Fibroblast of lung (primary cell): Measurements from ENCODE around the gene HS3ST2. TPM values are rescaled to one million over a fixed set of nuclear protein-coding genes. Genes with fewer than 3 reads are reported as not detected.

ENCODE experiments used
- DNase-seq, 2 donors: peaks; one replicate each; pipeline versions ENCODE4 v3.0.0 to v3.0.0-alpha.2; 2010; ENCODE audit warnings: low read depth in 2 of 2
- H2AFZ ChIP-seq: 2 replicates; pipeline ENCODE4 v1.5.1; 2012; ENCODE audit warnings: low read length, control low read depth, inconsistent platforms
- H3K27ac ChIP-seq: 2 replicates; pipeline ENCODE4 v1.5.1; 2011; ENCODE audit warnings: low read length, control low read depth; ENCODE audit not compliant: insufficient read depth
- H3K27me3 ChIP-seq: 2 replicates; pipeline ENCODE4 v1.5.1; 2011; ENCODE audit warnings: mild to moderate bottlenecking, low read length; ENCODE audit not compliant: control insufficient read depth, insufficient read depth
- H3K36me3 ChIP-seq: 2 replicates; pipeline ENCODE4 v1.5.1; 2011; ENCODE audit warnings: low read length; ENCODE audit not compliant: control insufficient read depth, insufficient read depth
- H3K4me1 ChIP-seq: 2 replicates; pipeline ENCODE4 v1.5.1; 2011; ENCODE audit warnings: low read length; ENCODE audit not compliant: control insufficient read depth, insufficient read depth; ENCODE audit errors: extremely low read depth
- H3K4me2 ChIP-seq: 2 replicates; pipeline ENCODE4 v1.5.1; 2011; ENCODE audit warnings: low read length, control low read depth; ENCODE audit not compliant: insufficient read depth; ENCODE audit errors: extremely low read depth
- H3K4me3 ChIP-seq, 4 experiments: fragments of 200-600 bp in 1 of 4; sonication (generic) in 1 of 4; replicated peaks in 1 of 4; 2 replicates each; pipeline ENCODE4 v1.5.1; 2011 to 2016; ENCODE audit warnings: low read length in 4 of 4, low read depth in 3 of 4, mild to moderate bottlenecking in 3 of 4, control low read depth in 2 of 4, inconsistent platforms in 1 of 4, mixed read lengths in 1 of 4; ENCODE audit not compliant: insufficient read depth in 1 of 4; ENCODE audit errors: control extremely low read depth in 1 of 4
- H3K79me2 ChIP-seq: 2 replicates; pipeline ENCODE4 v1.5.1; 2012; ENCODE audit warnings: mild to moderate bottlenecking, low read length, inconsistent platforms; ENCODE audit not compliant: control insufficient read depth, insufficient read depth
- H3K9ac ChIP-seq: 2 replicates; pipeline ENCODE4 v1.5.1; 2011; ENCODE audit warnings: mild to moderate bottlenecking, low read length, control low read depth; ENCODE audit not compliant: insufficient read depth
- H3K9me3 ChIP-seq: 2 replicates; pipeline ENCODE4 v1.5.1; 2012; ENCODE audit warnings: low read depth, low read length; ENCODE audit not compliant: control insufficient read depth, insufficient read depth
- H4K20me1 ChIP-seq: 2 replicates; pipeline ENCODE4 v1.5.1; 2011; ENCODE audit warnings: low read length; ENCODE audit not compliant: control insufficient read depth, insufficient read depth; ENCODE audit errors: extremely low read depth
- EZH2 ChIP-seq: IDR thresholded peaks from 2 replicates; pipeline ENCODE4 v1.5.1; 2012; ENCODE audit warnings: low read length, control low read depth, mild to moderate bottlenecking; ENCODE audit errors: missing control alignments
- polyA plus RNA-seq, 2 donors: library from polyadenylated mRNA; depleted of rRNA in 1 of 2; stranded (reverse) in 1 of 2; unstranded in 1 of 2; fragments of >200 nt; gene quantifications; 2 replicates each; pipeline ENCODE4 v1.2.1, GENCODE V29; 2011 to 2012; ENCODE audit warnings: missing spikeins in 1 of 2
- total RNA-seq: library from RNA; depleted of rRNA; stranded (reverse); fragments of >200 nt; gene quantifications from 2 replicates; pipeline ENCODE4 v1.2.1, GENCODE V29; 2014
- TF ChIP-seq, protein P1 (sequence below), 2 donors: IDR thresholded peaks in 1 of 2; conservative IDR thresholded peaks in 1 of 2; 1 replicate in 1 of 2; 2 replicates in 1 of 2; pipeline ENCODE4 v1.5.1; 2011 to 2012; ENCODE audit warnings: low read length in 2 of 2, control low read depth in 1 of 2, inconsistent platforms in 1 of 2, low read depth in 1 of 2, mild to moderate bottlenecking in 1 of 2

Gene HS3ST2
- total and polyA plus RNA-seq, 2 donors (not counting 1 experiment from before 2014, with no cell fraction given) = not detected

DNA sequence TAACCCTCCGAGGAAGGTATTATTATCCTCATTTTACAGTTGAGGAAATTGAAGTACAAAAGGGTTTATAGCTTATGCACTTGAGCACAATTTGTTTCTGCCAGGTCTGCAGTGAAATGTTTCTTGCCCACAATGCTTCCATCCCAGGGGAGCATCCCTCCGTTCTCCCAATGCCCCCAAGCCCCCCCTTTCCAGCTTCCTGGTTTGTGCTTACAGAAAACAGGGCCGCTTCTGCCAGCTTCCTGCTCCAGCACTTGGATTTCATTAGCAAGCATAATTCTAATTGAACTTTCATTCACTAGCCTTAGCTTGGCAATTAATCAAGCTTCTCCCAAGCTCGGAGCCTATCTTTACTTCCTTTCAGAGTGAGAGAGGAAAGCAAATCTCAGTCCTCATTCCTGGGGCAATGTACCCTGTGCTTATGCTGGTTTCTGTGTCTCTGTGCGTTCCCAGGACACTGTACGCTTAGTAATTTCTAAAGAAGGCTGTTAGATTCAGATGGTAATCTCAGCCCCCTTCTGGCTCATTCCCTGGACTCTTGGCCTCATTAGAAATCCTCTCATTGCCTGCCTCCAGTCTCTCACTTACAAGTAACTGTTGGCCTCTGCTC, 141.6 kb downstream of the HS3ST2 start:
- H3K27ac ChIP-seq = no peak overlapping the region
- H3K4me2 ChIP-seq = no peak overlapping the region
- no peak for TF ChIP-seq EZH2
- TF ChIP-seq, protein P1, sequence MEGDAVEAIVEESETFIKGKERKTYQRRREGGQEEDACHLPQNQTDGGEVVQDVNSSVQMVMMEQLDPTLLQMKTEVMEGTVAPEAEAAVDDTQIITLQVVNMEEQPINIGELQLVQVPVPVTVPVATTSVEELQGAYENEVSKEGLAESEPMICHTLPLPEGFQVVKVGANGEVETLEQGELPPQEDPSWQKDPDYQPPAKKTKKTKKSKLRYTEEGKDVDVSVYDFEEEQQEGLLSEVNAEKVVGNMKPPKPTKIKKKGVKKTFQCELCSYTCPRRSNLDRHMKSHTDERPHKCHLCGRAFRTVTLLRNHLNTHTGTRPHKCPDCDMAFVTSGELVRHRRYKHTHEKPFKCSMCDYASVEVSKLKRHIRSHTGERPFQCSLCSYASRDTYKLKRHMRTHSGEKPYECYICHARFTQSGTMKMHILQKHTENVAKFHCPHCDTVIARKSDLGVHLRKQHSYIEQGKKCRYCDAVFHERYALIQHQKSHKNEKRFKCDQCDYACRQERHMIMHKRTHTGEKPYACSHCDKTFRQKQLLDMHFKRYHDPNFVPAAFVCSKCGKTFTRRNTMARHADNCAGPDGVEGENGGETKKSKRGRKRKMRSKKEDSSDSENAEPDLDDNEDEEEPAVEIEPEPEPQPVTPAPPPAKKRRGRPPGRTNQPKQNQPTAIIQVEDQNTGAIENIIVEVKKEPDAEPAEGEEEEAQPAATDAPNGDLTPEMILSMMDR (conservative IDR thresholded peaks at IDR 0.05 in 1 of 2, IDR thresholded peaks at IDR 0.05 in 1 of 2; ENCODE audit: low read depth in 1 of 2, low read length in 2 of 2) = no peak
- H3K27me3 ChIP-seq = no peaks in the 10 kb centered on the region
- no peaks in the 10 kb centered on the region for H3K4me1 ChIP-seq
- no peaks in the 10 kb centered on the region for H3K79me2 ChIP-seq
- no peak overlapping the region for H3K9ac ChIP-seq
- H3K9me3 ChIP-seq = no peaks in the 10 kb centered on the region
- no peaks in the 10 kb centered on the region for H4K20me1 ChIP-seq
- H3K4me3 ChIP-seq = no peak overlapping the region
- no peaks in the 10 kb centered on the region for H3K36me3 ChIP-seq
- no peak overlapping the region for H2AFZ ChIP-seq
- DNase-seq = no peak

DNA sequence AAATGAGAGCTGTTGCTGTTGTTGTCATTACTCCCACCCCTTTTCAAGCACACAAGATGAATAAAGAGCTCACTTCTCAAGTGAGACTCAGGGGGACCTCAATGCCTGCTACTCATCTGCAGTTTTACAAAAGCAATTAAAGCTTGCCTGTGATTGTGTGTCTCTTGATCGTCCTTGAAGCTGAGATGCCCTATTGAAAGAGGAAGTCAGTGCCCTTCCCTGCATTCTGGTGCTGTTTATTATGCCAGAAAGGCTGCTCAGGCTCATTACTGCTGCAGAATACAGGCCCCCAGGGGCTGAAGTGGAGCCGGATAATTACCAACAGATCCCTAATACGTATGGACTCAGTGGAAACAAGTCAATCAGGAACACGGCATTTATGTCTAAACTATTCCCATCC, 147.2 kb downstream of the HS3ST2 start:
- Histone ChIP-seq H3K79me2 (no peaks in the 10 kb centered on the region), H3K4me3 (no peak overlapping the region), H3K27me3 (no peaks in the 10 kb centered on the region), H3K4me2 (no peak overlapping the region), H3K9ac (no peak overlapping the region), H4K20me1 (peaks cover 2% of the 10 kb centered on the region), H2AFZ (no peak overlapping the region), H3K27ac (no peak overlapping the region), H3K36me3 (no peaks in the 10 kb centered on the region), H3K4me1 (no peaks in the 10 kb centered on the region), H3K9me3 (no peaks in the 10 kb centered on the region)
- DNase-seq = no peak
- TF ChIP-seq, protein P1 (conservative IDR thresholded peaks at IDR 0.05 in 1 of 2, IDR thresholded peaks at IDR 0.05 in 1 of 2; ENCODE audit: low read depth in 1 of 2, low read length in 2 of 2) = no peak
- no peak for TF ChIP-seq EZH2

DNA sequence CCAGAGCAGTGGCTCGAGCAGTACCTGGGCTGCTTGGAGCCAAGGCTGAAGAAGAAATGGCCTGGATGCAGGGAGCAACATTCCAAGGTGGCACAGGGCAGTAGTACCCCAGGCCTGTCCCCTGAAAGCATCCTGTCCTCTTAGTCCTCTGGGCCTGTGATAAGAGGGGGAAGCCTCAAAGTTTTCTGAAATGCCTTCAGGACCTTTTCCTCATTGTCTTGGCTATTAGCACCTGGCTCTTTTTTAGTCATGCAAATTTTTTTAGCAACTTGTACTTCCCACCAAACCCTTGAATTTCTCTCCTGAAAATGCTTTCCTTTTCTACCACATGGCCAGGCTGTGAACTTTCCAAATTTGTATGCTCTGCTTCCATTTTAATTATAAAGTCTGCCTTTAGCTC, 148.9 kb downstream of the HS3ST2 start:
- TF ChIP-seq, protein P1 (conservative IDR thresholded peaks at IDR 0.05 in 1 of 2, IDR thresholded peaks at IDR 0.05 in 1 of 2; ENCODE audit: low read depth in 1 of 2, low read length in 2 of 2) = no peak
- no peak for TF ChIP-seq EZH2
- no peak overlapping the region for H3K4me2 ChIP-seq

More for the DNA sequence above, 148.9 kb downstream of the HS3ST2 start:
- no peak overlapping the region for H2AFZ ChIP-seq
- H3K27me3 ChIP-seq = no peaks in the 10 kb centered on the region
- H3K79me2 ChIP-seq = no peaks in the 10 kb centered on the region
- DNase-seq = no peak
- no peak overlapping the region for H3K27ac ChIP-seq
- no peak overlapping the region for H3K4me3 ChIP-seq
- no peaks in the 10 kb centered on the region for H3K9me3 ChIP-seq
- no peaks in the 10 kb centered on the region for H3K4me1 ChIP-seq
- H4K20me1 ChIP-seq = peaks cover 2% of the 10 kb centered on the region
- H3K9ac ChIP-seq = no peak overlapping the region
- no peaks in the 10 kb centered on the region for H3K36me3 ChIP-seq
